Measurements from ENCODE around the gene RXRA. TPM values are rescaled to one million over a fixed set of nuclear protein-coding genes. Genes with fewer than 3 reads are reported as not detected.

RXRA gene
- total and polyA plus RNA-seq, 2 of the 13 experiments (the other 11 are each of a cell fraction or from before 2014, with no cell fraction given): 18.9 to 29.2 TPM

DNA sequence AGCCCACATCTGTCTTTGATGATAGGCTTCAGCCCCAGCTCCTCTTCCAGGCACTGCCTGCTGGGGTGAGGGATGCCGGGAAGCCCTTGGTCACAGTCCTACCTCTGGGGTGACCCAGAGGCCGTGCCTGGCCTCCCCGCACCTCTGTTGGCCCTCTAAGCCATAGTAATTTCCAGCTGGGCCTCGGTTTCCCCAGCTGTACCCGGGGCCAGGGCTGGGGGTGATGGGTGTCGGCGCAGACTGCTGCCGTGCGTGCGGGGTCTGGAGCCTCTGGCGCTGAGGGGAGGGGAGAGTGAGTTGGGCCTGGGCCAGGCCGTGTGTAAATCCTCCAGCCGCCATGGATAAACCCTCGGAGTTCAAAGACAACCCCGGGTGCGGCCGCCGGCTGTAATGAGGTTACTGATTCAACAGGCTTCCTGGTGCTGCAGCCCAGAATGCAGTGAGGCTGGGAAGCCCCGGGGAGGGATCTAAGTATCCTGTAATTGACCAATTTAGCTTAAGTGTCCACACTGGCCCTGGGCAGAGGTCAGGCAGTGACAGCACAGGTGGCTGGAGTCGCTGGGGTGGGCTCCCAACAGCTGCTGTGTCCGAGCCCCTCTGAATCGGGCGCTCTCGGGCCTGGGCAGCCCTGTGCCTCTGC lies 7.1 kb downstream of the RXRA start (continued):
- TF ChIP-seq, protein P1, sequence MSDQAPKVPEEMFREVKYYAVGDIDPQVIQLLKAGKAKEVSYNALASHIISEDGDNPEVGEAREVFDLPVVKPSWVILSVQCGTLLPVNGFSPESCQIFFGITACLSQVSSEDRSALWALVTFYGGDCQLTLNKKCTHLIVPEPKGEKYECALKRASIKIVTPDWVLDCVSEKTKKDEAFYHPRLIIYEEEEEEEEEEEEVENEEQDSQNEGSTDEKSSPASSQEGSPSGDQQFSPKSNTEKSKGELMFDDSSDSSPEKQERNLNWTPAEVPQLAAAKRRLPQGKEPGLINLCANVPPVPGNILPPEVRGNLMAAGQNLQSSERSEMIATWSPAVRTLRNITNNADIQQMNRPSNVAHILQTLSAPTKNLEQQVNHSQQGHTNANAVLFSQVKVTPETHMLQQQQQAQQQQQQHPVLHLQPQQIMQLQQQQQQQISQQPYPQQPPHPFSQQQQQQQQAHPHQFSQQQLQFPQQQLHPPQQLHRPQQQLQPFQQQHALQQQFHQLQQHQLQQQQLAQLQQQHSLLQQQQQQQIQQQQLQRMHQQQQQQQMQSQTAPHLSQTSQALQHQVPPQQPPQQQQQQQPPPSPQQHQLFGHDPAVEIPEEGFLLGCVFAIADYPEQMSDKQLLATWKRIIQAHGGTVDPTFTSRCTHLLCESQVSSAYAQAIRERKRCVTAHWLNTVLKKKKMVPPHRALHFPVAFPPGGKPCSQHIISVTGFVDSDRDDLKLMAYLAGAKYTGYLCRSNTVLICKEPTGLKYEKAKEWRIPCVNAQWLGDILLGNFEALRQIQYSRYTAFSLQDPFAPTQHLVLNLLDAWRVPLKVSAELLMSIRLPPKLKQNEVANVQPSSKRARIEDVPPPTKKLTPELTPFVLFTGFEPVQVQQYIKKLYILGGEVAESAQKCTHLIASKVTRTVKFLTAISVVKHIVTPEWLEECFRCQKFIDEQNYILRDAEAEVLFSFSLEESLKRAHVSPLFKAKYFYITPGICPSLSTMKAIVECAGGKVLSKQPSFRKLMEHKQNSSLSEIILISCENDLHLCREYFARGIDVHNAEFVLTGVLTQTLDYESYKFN (CRISPR knock-in tag; conservative IDR thresholded peaks at IDR 0.05): peak; percentile 70
- TF ChIP-seq, protein P2, sequence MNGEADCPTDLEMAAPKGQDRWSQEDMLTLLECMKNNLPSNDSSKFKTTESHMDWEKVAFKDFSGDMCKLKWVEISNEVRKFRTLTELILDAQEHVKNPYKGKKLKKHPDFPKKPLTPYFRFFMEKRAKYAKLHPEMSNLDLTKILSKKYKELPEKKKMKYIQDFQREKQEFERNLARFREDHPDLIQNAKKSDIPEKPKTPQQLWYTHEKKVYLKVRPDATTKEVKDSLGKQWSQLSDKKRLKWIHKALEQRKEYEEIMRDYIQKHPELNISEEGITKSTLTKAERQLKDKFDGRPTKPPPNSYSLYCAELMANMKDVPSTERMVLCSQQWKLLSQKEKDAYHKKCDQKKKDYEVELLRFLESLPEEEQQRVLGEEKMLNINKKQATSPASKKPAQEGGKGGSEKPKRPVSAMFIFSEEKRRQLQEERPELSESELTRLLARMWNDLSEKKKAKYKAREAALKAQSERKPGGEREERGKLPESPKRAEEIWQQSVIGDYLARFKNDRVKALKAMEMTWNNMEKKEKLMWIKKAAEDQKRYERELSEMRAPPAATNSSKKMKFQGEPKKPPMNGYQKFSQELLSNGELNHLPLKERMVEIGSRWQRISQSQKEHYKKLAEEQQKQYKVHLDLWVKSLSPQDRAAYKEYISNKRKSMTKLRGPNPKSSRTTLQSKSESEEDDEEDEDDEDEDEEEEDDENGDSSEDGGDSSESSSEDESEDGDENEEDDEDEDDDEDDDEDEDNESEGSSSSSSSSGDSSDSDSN (CRISPR knock-in tag; IDR thresholded peaks at IDR 0.05): peak; percentile 50
- TF ChIP-seq ZNF547 (CRISPR knock-in tag; IDR thresholded peaks at IDR 0.05) (0 out of 2 replicates have a peak, but pooled peaks have one; percentile 26), ZFP41 (CRISPR knock-in tag; IDR thresholded peaks at IDR 0.05; ENCODE audit: borderline replicate concordance) (no peak), SMAD9 (CRISPR knock-in tag; IDR thresholded peaks at IDR 0.05) (no peak), ZSCAN30 (CRISPR knock-in tag; IDR thresholded peaks at IDR 0.05) (no peak), PHF8 (CRISPR knock-in tag; IDR thresholded peaks at IDR 0.05) (peak; percentile 44; the same call in 1 of the 2 replicates), HNRNPH1 (optimal IDR thresholded peaks at IDR 0.05; ENCODE audit: low read depth, low read length) (no peak), MED8 (CRISPR knock-in tag; IDR thresholded peaks at IDR 0.05; ENCODE audit: insufficient replicate concordance) (peak; percentile 34), SATB2 (CRISPR knock-in tag; IDR thresholded peaks at IDR 0.05) (no peak), RXRB (CRISPR knock-in tag; IDR thresholded peaks at IDR 0.05; ENCODE audit: borderline replicate concordance) (peak; percentile 62; the same call in 1 of the 2 replicates), HNF4G (IDR thresholded peaks at IDR 0.05; ENCODE audit: borderline replicate concordance, low read depth, low read length) (peak; percentile 52; the same call in 1 of the 2 replicates), HNF4G (CRISPR knock-in tag; IDR thresholded peaks at IDR 0.05; ENCODE audit: borderline replicate concordance, low read depth) (no peak), TEAD3 (CRISPR knock-in tag; optimal IDR thresholded peaks at IDR 0.05; ENCODE audit: borderline replicate concordance) (no peak), SP4 (CRISPR knock-in tag; IDR thresholded peaks at IDR 0.05) (no peak), FOXA3 (CRISPR knock-in tag; IDR thresholded peaks at IDR 0.05) (peak; percentile 65), ELF3 (CRISPR knock-in tag; IDR thresholded peaks at IDR 0.05) (peak; percentile 67)
- TF ChIP-seq, protein P3, sequence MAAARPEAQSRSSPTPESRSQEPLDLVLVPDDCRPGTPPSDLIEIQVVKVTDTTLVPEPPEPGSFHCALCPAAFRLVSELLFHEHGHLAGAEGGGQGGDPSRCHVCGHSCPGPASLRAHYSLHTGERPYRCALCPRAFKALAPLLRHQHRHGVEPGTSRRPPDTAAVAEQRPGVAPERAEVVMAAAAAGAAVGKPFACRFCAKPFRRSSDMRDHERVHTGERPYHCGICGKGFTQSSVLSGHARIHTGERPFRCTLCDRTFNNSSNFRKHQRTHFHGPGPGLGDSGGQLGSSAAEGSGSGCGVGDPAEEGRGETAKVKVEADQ (CRISPR knock-in tag; IDR thresholded peaks at IDR 0.05; ENCODE audit: borderline replicate concordance): peak; percentile 36; the same call in 1 of the 2 replicates
- TF ChIP-seq, protein P4, sequence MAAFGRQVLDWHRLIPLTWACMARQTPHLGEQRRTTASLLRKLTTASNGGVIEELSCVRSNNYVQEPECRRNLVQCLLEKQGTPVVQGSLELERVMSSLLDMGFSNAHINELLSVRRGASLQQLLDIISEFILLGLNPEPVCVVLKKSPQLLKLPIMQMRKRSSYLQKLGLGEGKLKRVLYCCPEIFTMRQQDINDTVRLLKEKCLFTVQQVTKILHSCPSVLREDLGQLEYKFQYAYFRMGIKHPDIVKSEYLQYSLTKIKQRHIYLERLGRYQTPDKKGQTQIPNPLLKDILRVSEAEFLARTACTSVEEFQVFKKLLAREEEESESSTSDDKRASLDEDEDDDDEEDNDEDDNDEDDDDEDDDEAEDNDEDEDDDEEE (CRISPR knock-in tag; IDR thresholded peaks at IDR 0.05): no peak
- TF ChIP-seq, protein P5, sequence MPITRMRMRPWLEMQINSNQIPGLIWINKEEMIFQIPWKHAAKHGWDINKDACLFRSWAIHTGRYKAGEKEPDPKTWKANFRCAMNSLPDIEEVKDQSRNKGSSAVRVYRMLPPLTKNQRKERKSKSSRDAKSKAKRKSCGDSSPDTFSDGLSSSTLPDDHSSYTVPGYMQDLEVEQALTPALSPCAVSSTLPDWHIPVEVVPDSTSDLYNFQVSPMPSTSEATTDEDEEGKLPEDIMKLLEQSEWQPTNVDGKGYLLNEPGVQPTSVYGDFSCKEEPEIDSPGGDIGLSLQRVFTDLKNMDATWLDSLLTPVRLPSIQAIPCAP (CRISPR knock-in tag; IDR thresholded peaks at IDR 0.05; ENCODE audit: low read depth): no peak
